NOMO-1 treated with DMSO at 0.1 percent for 48 hours (cell line): ENCODE measurements around the gene UBAP1L.
"Not testable (repeated sequence)": the region's sequence is repeated elsewhere in the genome, so short reads cannot be mapped to it uniquely, and the experiment has no call there.

ENCODE experiments used
- DNase-seq: peaks from one replicate; lab custom pipeline; 2025; ENCODE audit not compliant: unreplicated experiment; lab: John Stamatoyannopoulos, UW

Gene UBAP1L

GRCh38 chr15:65085207-65085753 is 29.7 kb downstream of the UBAP1L start:
- DNase-seq = no peak

DNA sequence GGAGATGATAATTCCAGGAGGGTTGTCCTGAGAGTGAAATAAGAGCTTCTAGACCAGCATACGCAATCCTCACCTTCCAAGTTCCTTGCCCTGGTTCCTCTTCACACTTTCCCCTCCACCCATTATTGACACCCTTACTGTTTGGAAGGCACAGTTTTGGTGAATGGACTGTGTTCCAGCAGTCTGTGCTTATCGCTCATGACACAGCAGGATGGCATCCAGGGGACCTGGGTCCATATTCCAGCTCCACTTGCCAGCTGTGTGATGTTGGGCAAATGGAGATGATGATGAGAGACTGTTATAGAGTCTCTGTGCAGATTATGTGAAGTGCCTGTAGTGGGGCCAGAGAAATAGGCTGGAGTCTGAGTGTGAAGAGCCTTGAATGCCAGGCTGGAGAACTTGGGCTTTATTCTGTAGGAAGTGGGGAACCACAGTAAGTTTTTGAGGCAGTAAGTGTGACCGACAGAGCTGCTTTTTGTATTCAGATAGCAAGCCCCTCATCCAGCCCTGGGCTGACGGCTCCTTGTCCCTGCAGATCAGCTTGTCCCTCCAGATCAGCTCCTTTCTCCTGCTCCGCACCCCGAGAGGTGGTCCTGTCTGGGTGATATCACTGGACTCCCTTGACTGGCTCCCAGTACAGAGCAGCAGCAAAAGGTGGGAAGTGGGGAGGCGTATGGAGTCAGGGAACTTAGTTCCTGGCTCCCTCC is 30.3 kb downstream of the UBAP1L start:
- no peak for DNase-seq

DNA sequence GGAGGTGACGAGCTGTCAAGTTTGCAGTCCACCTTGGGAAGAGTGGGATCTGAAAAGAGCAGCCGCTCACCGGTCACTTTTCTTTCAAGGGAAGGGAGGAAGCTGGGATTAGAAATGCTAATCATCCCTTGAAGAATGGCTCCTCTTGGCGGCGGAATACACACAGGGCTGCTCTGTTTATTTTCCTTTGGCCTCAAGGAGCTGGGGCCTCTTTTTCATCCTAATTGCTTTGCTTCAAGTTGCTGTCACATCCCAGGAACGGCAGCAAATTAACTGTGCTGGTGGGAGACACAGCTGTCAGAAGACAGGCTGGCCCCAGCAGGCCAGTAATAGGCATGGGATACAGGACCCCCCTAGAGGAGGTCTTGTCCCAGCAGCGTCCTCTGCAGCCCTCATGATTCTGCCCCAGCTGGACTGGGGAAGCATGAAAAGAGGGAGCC is 31.7 kb downstream of the UBAP1L start:
- DNase-seq = no peak

- no peak for DNase-seq
These were observed 32.6 kb downstream of the UBAP1L start for GRCh38 chr15:65082303-65082953.

GRCh38 chr15:65081758-65082157 is 33.2 kb downstream of the UBAP1L start:
- no peak for DNase-seq

GRCh38 chr15:65081270-65081669 is 33.7 kb downstream of the UBAP1L start:
- DNase-seq = no peak

GRCh38 chr15:65079580-65079979 is 35.4 kb downstream of the UBAP1L start:
- DNase-seq = no peak

DNA sequence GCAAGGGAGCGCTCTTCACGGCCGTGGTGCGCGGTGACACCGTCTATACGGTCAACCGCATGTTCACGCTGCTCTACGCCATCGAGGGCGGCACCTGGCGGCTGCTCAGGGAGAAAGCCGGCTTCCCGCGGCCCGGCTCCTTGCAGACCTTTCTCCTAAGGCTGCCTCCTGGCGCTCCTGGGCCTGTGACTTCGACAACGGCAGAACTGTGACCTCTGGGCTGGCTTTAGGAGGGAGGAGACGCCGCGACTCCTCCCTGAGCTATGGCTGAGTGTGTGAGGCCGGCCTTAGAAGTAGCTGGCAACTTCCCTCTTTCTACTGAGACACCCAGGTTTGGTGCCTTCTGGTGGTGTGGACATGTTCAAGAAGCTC is 37.0 kb downstream of the UBAP1L start:
- peak; percentile 25 for DNase-seq

GRCh38 chr15:65077291-65077980 is 37.6 kb downstream of the UBAP1L start:
- DNase-seq = no peak

GRCh38 chr15:65076486-65077290 is 38.3 kb downstream of the UBAP1L start, which contains the start of gene KBTBD13:
Gene KBTBD13 (plus strand): TSS chr15:65076746. CDS start chr15:65076816, 70 bp downstream.
- DNase-seq = no peak

GRCh38 chr15:65075607-65076395 is 39.2 kb downstream of the UBAP1L start:
- DNase-seq = not testable (repeated sequence)

GRCh38 chr15:65074946-65075345 is 40.1 kb downstream of the UBAP1L start:
- not testable (repeated sequence) for DNase-seq

- no peak for DNase-seq
These were observed 42.4 kb downstream of the UBAP1L start for GRCh38 chr15:65072617-65073016.

DNA sequence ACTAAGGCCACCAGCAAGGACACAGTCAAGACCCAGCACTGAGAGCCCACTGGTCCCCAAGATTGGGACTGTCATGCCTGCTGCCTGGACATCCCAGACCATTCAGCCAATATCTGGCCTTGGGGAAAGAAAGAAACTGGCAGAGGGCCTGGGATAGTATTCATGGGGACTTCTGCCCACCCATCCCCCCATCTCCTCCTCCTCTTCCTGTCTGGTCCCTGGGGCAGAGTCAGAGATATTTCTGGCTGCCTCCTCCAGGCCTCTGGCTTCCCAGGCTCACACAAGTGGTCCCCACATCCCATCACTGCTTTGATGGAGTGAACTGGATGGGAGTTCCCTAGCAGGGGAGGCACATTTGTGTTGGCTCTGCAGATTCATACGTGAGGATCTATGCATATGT is 43.0 kb downstream of the UBAP1L start:
- DNase-seq = no peak

DNA sequence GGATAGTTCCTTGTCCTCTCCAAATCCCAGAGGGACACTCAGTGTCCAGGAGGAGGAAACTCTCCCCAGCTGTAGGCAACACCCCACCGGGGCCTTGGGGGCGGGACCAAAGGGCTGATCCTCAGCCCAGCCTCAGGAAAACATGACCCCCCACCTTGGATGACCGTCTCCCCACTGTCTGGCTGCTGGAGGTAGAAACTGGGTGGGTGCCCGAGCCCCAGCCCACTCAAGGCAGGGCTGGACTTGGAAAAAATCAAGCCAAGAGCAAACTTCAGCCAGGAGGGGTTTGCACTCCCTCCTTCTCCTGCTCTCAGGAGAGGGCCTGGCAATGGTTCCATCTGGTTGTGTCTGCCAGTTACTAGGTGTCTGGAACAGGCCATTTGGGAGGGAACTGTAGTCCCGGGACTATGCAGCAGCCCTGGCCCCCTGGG is 43.6 kb downstream of the UBAP1L start:
- DNase-seq = no peak

GRCh38 chr15:65069779-65070546 is 45.0 kb downstream of the UBAP1L start:
- DNase-seq = no peak

- no peak for DNase-seq
These were observed 45.8 kb downstream of the UBAP1L start for GRCh38 chr15:65069179-65069578.

GRCh38 chr15:65068403-65068788 is 46.6 kb downstream of the UBAP1L start:
- DNase-seq = no peak

- DNase-seq = no peak
These were observed 47.2 kb downstream of the UBAP1L start, which contains the start of gene RASL12 for GRCh38 chr15:65067645-65068402. Gene RASL12 (minus strand): TSS chr15:65067991. CDS start chr15:65067835, 156 bp downstream.
